ENCODE data around the gene RUNDC3A.

The RUNDC3A gene

DNA sequence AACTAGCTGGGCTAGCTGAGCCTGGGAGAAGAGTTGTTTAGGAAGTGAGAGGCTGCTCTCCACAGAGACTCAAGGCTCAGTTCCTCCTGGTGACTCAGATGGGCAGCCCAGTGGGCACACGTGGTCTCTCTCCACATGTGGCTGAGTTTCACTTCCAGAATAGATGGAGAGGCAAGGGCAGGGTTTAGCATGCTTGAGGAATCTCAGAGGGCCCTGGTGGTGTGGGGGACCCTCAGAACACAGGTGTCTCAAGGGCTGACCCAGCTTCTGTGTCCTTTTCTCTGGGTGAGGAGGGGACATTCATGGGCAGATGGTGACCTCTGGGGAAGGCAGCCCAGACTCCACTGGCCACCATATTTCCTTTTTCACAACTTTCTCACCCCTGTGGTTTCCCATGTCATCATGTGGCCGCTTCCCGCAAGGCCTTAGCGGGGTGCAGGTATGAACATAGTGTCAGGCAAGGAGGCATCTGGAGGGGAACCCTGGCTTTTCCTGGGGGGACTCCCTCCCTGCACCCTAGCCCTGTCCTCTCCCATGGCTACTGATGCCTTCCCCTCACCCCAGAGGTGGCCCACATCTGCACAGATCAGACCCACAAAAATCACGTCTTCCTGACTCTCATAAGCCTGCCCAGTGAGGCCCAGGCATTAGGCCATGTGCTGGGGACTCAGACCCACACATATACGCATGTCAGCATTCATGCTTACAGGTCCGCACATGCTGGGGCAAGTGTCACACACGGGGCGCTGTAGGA, 40.0 kb downstream of the RUNDC3A start:
- Histone ChIP-seq H3K4me3 (ENCODE audit: low read depth, low read length) (no peak overlapping the region), H3K36me3 (peaks cover 15% of the 10 kb centered on the region), H3K9me3 (no peaks in the 10 kb centered on the region), H3K4me1 (no peaks in the 10 kb centered on the region), H3K27me3 (no peaks in the 10 kb centered on the region)
- TF ChIP-seq, protein P1, sequence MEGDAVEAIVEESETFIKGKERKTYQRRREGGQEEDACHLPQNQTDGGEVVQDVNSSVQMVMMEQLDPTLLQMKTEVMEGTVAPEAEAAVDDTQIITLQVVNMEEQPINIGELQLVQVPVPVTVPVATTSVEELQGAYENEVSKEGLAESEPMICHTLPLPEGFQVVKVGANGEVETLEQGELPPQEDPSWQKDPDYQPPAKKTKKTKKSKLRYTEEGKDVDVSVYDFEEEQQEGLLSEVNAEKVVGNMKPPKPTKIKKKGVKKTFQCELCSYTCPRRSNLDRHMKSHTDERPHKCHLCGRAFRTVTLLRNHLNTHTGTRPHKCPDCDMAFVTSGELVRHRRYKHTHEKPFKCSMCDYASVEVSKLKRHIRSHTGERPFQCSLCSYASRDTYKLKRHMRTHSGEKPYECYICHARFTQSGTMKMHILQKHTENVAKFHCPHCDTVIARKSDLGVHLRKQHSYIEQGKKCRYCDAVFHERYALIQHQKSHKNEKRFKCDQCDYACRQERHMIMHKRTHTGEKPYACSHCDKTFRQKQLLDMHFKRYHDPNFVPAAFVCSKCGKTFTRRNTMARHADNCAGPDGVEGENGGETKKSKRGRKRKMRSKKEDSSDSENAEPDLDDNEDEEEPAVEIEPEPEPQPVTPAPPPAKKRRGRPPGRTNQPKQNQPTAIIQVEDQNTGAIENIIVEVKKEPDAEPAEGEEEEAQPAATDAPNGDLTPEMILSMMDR (IDR thresholded peaks at IDR 0.05; ENCODE audit: low read depth, low read length) = no peak
- DNase-seq = no peak

DNA sequence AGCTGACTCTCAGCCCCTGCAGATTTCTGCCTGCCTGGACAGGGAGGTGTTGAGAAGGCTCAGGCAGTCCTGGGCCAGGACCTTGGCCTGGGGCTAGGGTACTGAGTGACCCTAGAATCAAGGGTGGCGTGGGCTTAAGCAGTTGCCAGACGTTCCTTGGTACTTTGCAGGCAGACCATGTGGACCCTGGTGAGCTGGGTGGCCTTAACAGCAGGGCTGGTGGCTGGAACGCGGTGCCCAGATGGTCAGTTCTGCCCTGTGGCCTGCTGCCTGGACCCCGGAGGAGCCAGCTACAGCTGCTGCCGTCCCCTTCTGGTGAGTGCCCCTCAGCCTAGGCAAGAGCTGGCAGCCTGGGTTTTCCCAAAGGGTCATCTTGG, 40.6 kb downstream of the RUNDC3A start:
- no peaks in the 10 kb centered on the region for H3K4me1 ChIP-seq
- peaks cover 15% of the 10 kb centered on the region for H3K36me3 ChIP-seq
- TF ChIP-seq, protein P1 (IDR thresholded peaks at IDR 0.05; ENCODE audit: low read depth, low read length) = no peak
- no peaks in the 10 kb centered on the region for H3K27me3 ChIP-seq
- no peak for DNase-seq
- H3K9me3 ChIP-seq = no peaks in the 10 kb centered on the region
- H3K4me3 ChIP-seq (ENCODE audit: low read depth, low read length) = no peak overlapping the region

DNA sequence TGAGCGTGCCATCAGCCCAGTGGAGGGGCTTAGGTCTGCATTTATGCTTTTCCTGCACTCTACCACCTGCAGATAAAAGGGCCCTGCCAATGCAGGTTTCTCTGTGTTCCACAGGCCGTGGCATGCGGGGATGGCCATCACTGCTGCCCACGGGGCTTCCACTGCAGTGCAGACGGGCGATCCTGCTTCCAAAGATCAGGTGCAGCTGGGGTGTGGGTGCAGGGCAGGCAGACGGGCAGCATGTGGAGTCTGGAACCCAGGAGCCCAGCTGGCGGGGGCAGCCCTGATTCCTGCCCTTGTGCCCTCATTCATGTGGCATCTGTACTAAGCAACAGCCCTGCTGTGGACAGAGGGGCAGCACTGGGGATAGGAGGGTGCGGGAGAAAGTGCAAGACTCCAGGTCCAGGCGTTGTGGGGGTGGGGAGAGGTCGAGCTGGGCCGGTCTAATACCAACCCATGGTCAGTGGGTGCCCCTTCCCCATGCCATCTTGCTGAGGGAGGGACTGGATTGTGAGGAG, 41.2 kb downstream of the RUNDC3A start:
- Histone ChIP-seq H3K36me3 (peaks cover 15% of the 10 kb centered on the region), H3K9me3 (no peaks in the 10 kb centered on the region), H3K4me1 (no peaks in the 10 kb centered on the region), H3K4me3 (ENCODE audit: low read depth, low read length) (no peak overlapping the region), H3K27me3 (no peaks in the 10 kb centered on the region)
- TF ChIP-seq, protein P1 (IDR thresholded peaks at IDR 0.05; ENCODE audit: low read depth, low read length) = no peak
- no peak for DNase-seq

DNA sequence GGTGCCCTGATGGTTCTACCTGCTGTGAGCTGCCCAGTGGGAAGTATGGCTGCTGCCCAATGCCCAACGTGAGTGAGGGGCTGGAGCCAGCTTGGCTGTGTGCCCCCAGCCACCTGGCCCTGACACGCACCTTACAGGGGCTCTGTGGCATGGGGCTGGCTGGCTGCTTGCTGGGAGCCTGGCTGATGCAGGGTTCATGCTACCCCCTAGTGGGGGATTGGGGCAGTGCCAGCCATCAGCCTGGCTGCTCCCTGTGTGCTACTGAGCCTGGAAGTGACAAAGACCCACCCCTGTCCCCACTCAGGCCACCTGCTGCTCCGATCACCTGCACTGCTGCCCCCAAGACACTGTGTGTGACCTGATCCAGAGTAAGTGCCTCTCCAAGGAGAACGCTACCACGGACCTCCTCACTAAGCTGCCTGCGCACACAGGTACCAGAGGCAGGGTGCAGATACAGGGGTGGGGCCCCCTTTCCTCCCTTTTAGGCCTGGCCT, 42.4 kb downstream of the RUNDC3A start:
- no peaks in the 10 kb centered on the region for H3K27me3 ChIP-seq
- H3K9me3 ChIP-seq = no peaks in the 10 kb centered on the region
- peak; percentile 87 for DNase-seq
- H3K4me3 ChIP-seq (ENCODE audit: low read depth, low read length) = no peak overlapping the region
- H3K4me1 ChIP-seq = no peaks in the 10 kb centered on the region
- TF ChIP-seq, protein P1 (IDR thresholded peaks at IDR 0.05; ENCODE audit: low read depth, low read length) = peak; percentile 92
- peaks cover 15% of the 10 kb centered on the region for H3K36me3 ChIP-seq

DNA sequence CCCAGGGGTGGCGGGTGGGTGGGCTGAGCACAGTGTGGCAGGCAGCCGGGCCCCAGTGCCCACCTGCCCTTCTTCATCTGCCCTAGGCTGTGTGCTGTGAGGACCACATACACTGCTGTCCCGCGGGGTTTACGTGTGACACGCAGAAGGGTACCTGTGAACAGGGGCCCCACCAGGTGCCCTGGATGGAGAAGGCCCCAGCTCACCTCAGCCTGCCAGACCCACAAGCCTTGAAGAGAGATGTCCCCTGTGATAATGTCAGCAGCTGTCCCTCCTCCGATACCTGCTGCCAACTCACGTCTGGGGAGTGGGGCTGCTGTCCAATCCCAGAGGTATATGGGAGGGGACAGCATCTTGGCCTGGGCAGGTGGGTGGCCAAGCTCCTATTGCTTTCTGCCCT, 43.1 kb downstream of the RUNDC3A start:
- Histone ChIP-seq H3K4me3 (ENCODE audit: low read depth, low read length) (no peak overlapping the region), H3K36me3 (peaks cover 15% of the 10 kb centered on the region), H3K9me3 (no peaks in the 10 kb centered on the region), H3K4me1 (no peaks in the 10 kb centered on the region), H3K27me3 (no peaks in the 10 kb centered on the region)
- no peak for DNase-seq
- TF ChIP-seq, protein P1 (IDR thresholded peaks at IDR 0.05; ENCODE audit: low read depth, low read length) = no peak

All from BE2C (cell line).